GM12878 (cell line): ENCODE data around the gene PLPP3. TPM values are rescaled to one million over a fixed set of nuclear protein-coding genes. Genes with fewer than 3 reads are reported as not detected.

Source experiments
- ATAC-seq: fragments of 200-7000 bp; cut with Tn5 transposase; 3 replicates; pipeline ENCODE4 v1.9.1; 2020; ENCODE audit warnings: mild to moderate bottlenecking, moderate library complexity
- BruUV-seq: library from RNA; stranded (reverse); fragments of 400-500 nt; replicated peaks from 2 replicates; lab custom pipeline; 2021; lab: Mats Ljungman, UMichigan
- CTCF ChIA-PET: fragments of 300-600 bp; sonication (Branson Sonifier 250); formaldehyde crosslinking; extraction: SDS; loops from one replicate; lab custom pipeline; 2021; ENCODE audit warnings: inconsistent platforms; lab: Yijun Ruan, JAX
- POLR2A ChIA-PET: fragments of 350-600 bp; formaldehyde crosslinking; extraction: SDS; loops from one replicate; lab custom pipeline; 2021; ENCODE audit warnings: inconsistent platforms; lab: Charles Lee
- RAD21 ChIA-PET: fragments of 300-600 bp; sonication (Branson Sonifier 250); formaldehyde crosslinking; loops from one replicate; lab custom pipeline; 2023; ENCODE audit warnings: antibody characterized with exemption; ENCODE audit not compliant: unreplicated experiment; lab: Charles Lee
- SMC1A ChIA-PET: fragments of 300-600 bp; sonication (Branson Sonifier 250); formaldehyde crosslinking; loops from one replicate; lab custom pipeline; 2023; ENCODE audit not compliant: unreplicated experiment, uncharacterized antibody; lab: Charles Lee
- DNase-seq: peaks from one replicate; pipeline ENCODE4 v3.0.0-alpha.2; 2011; ENCODE audit warnings: low read depth, low spot score
- FAIRE-seq: peaks from 3 replicates; lab custom pipeline; 2011; peaks lifted over from hg19 to GRCh38; lab: Jason Lieb, UNC
- H2AFZ ChIP-seq: 2 replicates; pipeline ENCODE4 v1.6.0; 2011; ENCODE audit warnings: low read depth, low read length, control low read depth; ENCODE audit not compliant: control insufficient read depth
- H3K27ac ChIP-seq: 2 replicates; pipeline ENCODE4 v1.5.1; 2011; ENCODE audit warnings: control low read depth; ENCODE audit not compliant: control insufficient read depth, insufficient read depth
- H3K27me3 ChIP-seq, 2 experiments: replicated peaks in 1 of 2; 2 replicates each; pipeline versions ENCODE4 v1.6.0 to v1.6.1; 2011; ENCODE audit warnings: low read length in 1 of 2; ENCODE audit not compliant: control insufficient read depth in 2 of 2, insufficient read depth in 2 of 2
- H3K36me3 ChIP-seq, 2 experiments: 2 replicates each; pipeline ENCODE4 v1.5.1; 2011; ENCODE audit warnings: low read length in 1 of 2; ENCODE audit not compliant: control insufficient read depth in 2 of 2, insufficient read depth in 2 of 2
- H3K4me1 ChIP-seq: 2 replicates; pipeline ENCODE4 v1.6.1; 2011; ENCODE audit warnings: mild to moderate bottlenecking, low read length, moderate library complexity, mixed read lengths; ENCODE audit not compliant: control insufficient read depth, insufficient read depth
- H3K4me2 ChIP-seq: 2 replicates; pipeline ENCODE4 v1.6.0; 2011; ENCODE audit warnings: control low read depth; ENCODE audit not compliant: control insufficient read depth, insufficient read depth
- H3K4me3 ChIP-seq: fragments of 200-600 bp; sonication (generic); 2 replicates; pipeline ENCODE4 v1.5.1; 2016
- H3K79me2 ChIP-seq: 2 replicates; pipeline ENCODE4 v1.6.0; 2011; ENCODE audit warnings: low read length; ENCODE audit not compliant: control insufficient read depth, insufficient read depth
- H3K9ac ChIP-seq: 2 replicates; pipeline ENCODE4 v1.8.0; 2011; ENCODE audit warnings: low read length, control low read depth, mixed read lengths; ENCODE audit not compliant: control insufficient read depth, insufficient read depth
- H3K9me3 ChIP-seq: replicated peaks from 3 replicates; pipeline ENCODE4 v1.5.1; 2011; ENCODE audit warnings: mild to moderate bottlenecking, low read length; ENCODE audit not compliant: control insufficient read depth, insufficient read depth
- H4K20me1 ChIP-seq: 2 replicates; pipeline ENCODE4 v1.6.0; 2011; ENCODE audit not compliant: control insufficient read depth, insufficient read depth
- CHD1 ChIP-seq: IDR thresholded peaks from 2 replicates; pipeline ENCODE4 v1.6.1; 2012; ENCODE audit warnings: low read depth, low read length, improper control_type of control experiment
- CHD4 ChIP-seq: fragments of 200-600 bp; sonication (generic); IDR thresholded peaks from 2 replicates; pipeline ENCODE4 v1.6.1; 2016; ENCODE audit warnings: mild to moderate bottlenecking
- CREB1 ChIP-seq: IDR thresholded peaks from 2 replicates; pipeline ENCODE4 v1.6.1; 2012; ENCODE audit warnings: low read depth, mild to moderate bottlenecking, inconsistent platforms
- CTCF ChIP-seq, 3 experiments: IDR thresholded peaks in 2 of 3; conservative IDR thresholded peaks in 1 of 3; 2 replicates each; pipeline ENCODE4 v1.5.1; 2011; ENCODE audit warnings: low read depth in 3 of 3, low read length in 3 of 3, mild to moderate bottlenecking in 3 of 3, control low read depth in 2 of 3, moderate library complexity in 2 of 3, inconsistent platforms in 1 of 3, mixed read lengths in 1 of 3; ENCODE audit not compliant: control insufficient read depth in 2 of 3, insufficient read depth in 1 of 3; ENCODE audit errors: extremely low read depth in 1 of 3
- ETV6 ChIP-seq, 2 experiments: fragments of 450-650 bp in 1 of 2; IDR thresholded peaks in 1 of 2; conservative IDR thresholded peaks in 1 of 2; 2 replicates each; pipeline ENCODE4 v1.6.1; 2014; ENCODE audit warnings: antibody characterized with exemption in 1 of 2, borderline replicate concordance in 1 of 2, low read depth in 1 of 2, mild to moderate bottlenecking in 1 of 2, moderate library complexity in 1 of 2
- HCFC1 ChIP-seq: fragments of 150-350 bp; IDR thresholded peaks from 2 replicates; pipeline ENCODE4 v1.6.1; 2014; ENCODE audit warnings: low read length
- KAT2A ChIP-seq: conservative IDR thresholded peaks from 2 replicates; pipeline ENCODE4 v1.6.1; 2011; ENCODE audit warnings: low read depth, low read length; ENCODE audit not compliant: control insufficient read depth
- MXI1 ChIP-seq: fragments of 150-350 bp; IDR thresholded peaks from 2 replicates; pipeline ENCODE4 v1.6.1; 2011; ENCODE audit warnings: low read depth, mild to moderate bottlenecking, inconsistent platforms, low read length, improper control_type of control experiment
- PBX3 ChIP-seq: IDR thresholded peaks from 2 replicates; pipeline ENCODE4 v1.6.1; 2011; ENCODE audit warnings: mild to moderate bottlenecking, low read depth, low read length, moderate library complexity; ENCODE audit not compliant: insufficient replicate concordance
- POU2F2 ChIP-seq: IDR thresholded peaks from 3 replicates; pipeline ENCODE4 v1.6.1; 2011; ENCODE audit warnings: low read depth, mild to moderate bottlenecking, low read length, borderline replicate concordance
- SREBF2 ChIP-seq: IDR thresholded peaks from 2 replicates; pipeline ENCODE4 v1.6.1; 2012; ENCODE audit warnings: mild to moderate bottlenecking, low read length
- STAT3 ChIP-seq: IDR thresholded peaks from 2 replicates; pipeline ENCODE4 v1.6.1; 2011; ENCODE audit warnings: low read depth, low read length, improper control_type of control experiment
- ZNF207 ChIP-seq: fragments of 450-650 bp; IDR thresholded peaks from 2 replicates; pipeline ENCODE4 v1.6.1; 2014; ENCODE audit warnings: antibody characterized with exemption, mild to moderate bottlenecking, borderline replicate concordance
- WGBS: methylation state at CpG from one replicate; pipeline ENCODE4 v1.1.6; 2016; ENCODE audit warnings: low lambda C conversion rate; ENCODE audit not compliant: insufficient replicate concordance, insufficient coverage; ENCODE audit errors: missing lambda C conversion rate; 5-methylcytosine and 5-hydroxymethylcytosine counted together
- in situ Hi-C: fragments of 300-500 bp; cut with MboI; formaldehyde crosslinking; loops from 9 replicates; pipeline ENCODE4 v1.14.3; 2018; ENCODE audit warnings: mixed read lengths
- intact Hi-C: fragments of 100-400 bp; cut with micrococcal nuclease; formaldehyde crosslinking; loops from one replicate; pipeline ENCODE4 v1.14.2; 2022; ENCODE audit not compliant: unreplicated experiment
- polyA plus RNA-seq, 11 experiments: library from polyadenylated mRNA; depleted of rRNA in 4 of 11; unstranded in 6 of 11; stranded (reverse) in 5 of 11; fragments of >200 nt; fragmentation: Nextera tagmentation in 4 of 11; fragmentation: Illumina TruSeq in 1 of 11; extraction: Ambion mirVana in 4 of 11; extraction: Trizol in 1 of 11; gene quantifications; 1 replicate in 1 of 11; 2 replicates in 10 of 11; pipeline versions ENCODE4 v1.2.1 to v1.2.3, GENCODE V29; 2011 to 2016; ENCODE audit warnings: inconsistent platforms in 2 of 11, missing spikeins in 2 of 11, low read depth in 1 of 11
- total RNA-seq, 4 experiments: library from RNA; depleted of rRNA in 3 of 4; stranded (reverse); fragments of >200 nt in 3 of 4; fragmentation: Illumina TruSeq in 1 of 4; extraction: Trizol in 1 of 4; gene quantifications; 2 replicates each; pipeline versions ENCODE4 v1.2.1 to v1.2.3, GENCODE V29; 2013 to 2021
- TF ChIP-seq, protein P1 (sequence below): IDR thresholded peaks from 2 replicates; pipeline ENCODE4 v1.6.1; 2012; ENCODE audit warnings: low read length, inconsistent platforms
- TF ChIP-seq, protein P2 (sequence below): fragments of 450-650 bp; formaldehyde crosslinking; IDR thresholded peaks from 2 replicates; pipeline ENCODE4 v1.4.0; 2020; ENCODE audit warnings: mild to moderate bottlenecking, moderate library complexity

The PLPP3 gene
- total and polyA plus RNA-seq, 10 of the 15 experiments (the other 5 are each of a cell fraction or from before 2014, with no cell fraction given), result 6.4 to 26.8 (median 9.5) TPM

DNA sequence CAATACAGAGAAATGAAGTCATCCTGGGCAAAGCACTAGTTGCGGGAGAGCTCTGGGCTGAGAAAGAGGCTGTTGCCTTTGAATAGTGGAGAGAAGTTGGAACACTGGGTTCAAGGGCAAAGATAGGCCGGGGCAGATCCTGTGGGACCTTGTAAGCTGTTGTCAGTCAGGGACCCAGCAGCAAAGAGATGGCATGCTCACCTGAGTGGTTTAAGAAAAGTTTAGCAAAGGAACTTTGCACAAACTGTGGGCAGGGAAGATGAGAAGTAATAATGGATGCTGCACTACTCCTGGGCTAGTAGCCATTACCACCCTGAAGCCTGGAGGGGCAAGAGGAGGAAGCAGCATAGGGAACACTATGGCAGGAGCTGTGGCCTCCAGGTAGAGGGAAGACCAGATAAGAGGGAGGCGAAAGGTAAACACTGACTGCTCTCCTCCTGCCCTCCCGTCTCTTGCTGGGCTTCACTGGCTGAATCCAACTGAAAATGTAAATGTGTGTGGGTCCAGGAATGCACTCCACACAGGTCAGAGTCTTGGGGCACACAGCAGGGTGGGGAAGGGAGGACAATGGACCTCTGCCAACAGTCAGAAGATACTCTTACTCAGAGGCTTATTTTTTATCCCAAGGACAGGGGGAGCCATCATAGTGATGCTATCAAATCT is 129.2 kb downstream of the PLPP3 start:
- FAIRE-seq, result no peak
- intact Hi-C loops, result no loop called here
- TF ChIP-seq ZNF207 (no peak), ETV6 (conservative IDR thresholded peaks at IDR 0.05 in 1 of 2, IDR thresholded peaks at IDR 0.05 in 1 of 2; ENCODE audit: borderline replicate concordance in 1 of 2, low read depth in 1 of 2) (no peak), CREB1 (no peak), SREBF2 (no peak), PBX3 (no peak), MXI1 (no peak), KAT2A (no peak), HCFC1 (no peak), CHD4 (no peak), CHD1 (no peak), STAT3 (no peak), CTCF (IDR thresholded peaks at IDR 0.05 in 2 of 3, conservative IDR thresholded peaks at IDR 0.05 in 1 of 3; ENCODE audit: control insufficient read depth in 2 of 3, extremely low read depth in 1 of 3, insufficient read depth in 1 of 3, low read depth in 3 of 3, low read length in 3 of 3) (no peak), POU2F2 (no peak)
- TF ChIP-seq, protein P1, sequence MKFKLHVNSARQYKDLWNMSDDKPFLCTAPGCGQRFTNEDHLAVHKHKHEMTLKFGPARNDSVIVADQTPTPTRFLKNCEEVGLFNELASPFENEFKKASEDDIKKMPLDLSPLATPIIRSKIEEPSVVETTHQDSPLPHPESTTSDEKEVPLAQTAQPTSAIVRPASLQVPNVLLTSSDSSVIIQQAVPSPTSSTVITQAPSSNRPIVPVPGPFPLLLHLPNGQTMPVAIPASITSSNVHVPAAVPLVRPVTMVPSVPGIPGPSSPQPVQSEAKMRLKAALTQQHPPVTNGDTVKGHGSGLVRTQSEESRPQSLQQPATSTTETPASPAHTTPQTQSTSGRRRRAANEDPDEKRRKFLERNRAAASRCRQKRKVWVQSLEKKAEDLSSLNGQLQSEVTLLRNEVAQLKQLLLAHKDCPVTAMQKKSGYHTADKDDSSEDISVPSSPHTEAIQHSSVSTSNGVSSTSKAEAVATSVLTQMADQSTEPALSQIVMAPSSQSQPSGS, result no peak
- TF ChIP-seq, protein P2, sequence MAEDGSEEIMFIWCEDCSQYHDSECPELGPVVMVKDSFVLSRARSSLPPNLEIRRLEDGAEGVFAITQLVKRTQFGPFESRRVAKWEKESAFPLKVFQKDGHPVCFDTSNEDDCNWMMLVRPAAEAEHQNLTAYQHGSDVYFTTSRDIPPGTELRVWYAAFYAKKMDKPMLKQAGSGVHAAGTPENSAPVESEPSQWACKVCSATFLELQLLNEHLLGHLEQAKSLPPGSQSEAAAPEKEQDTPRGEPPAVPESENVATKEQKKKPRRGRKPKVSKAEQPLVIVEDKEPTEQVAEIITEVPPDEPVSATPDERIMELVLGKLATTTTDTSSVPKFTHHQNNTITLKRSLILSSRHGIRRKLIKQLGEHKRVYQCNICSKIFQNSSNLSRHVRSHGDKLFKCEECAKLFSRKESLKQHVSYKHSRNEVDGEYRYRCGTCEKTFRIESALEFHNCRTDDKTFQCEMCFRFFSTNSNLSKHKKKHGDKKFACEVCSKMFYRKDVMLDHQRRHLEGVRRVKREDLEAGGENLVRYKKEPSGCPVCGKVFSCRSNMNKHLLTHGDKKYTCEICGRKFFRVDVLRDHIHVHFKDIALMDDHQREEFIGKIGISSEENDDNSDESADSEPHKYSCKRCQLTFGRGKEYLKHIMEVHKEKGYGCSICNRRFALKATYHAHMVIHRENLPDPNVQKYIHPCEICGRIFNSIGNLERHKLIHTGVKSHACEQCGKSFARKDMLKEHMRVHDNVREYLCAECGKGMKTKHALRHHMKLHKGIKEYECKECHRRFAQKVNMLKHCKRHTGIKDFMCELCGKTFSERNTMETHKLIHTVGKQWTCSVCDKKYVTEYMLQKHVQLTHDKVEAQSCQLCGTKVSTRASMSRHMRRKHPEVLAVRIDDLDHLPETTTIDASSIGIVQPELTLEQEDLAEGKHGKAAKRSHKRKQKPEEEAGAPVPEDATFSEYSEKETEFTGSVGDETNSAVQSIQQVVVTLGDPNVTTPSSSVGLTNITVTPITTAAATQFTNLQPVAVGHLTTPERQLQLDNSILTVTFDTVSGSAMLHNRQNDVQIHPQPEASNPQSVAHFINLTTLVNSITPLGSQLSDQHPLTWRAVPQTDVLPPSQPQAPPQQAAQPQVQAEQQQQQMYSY, result no peak

More for the DNA sequence above, 129.2 kb downstream of the PLPP3 start:
- ChIA-PET SMC1A (interaction anchor here (0.6 to 2.4 kb wide), 7 partner anchors 7 to 163 kb away, joined by 3 to 10 read pairs (median 4); no protein-coding TSS in a partner anchor), CTCF (no interaction called here), POLR2A (interaction anchor here (0.5 to 1.3 kb wide), 2 partner anchors 16 to 110 kb away, joined by 3 to 4 read pairs; no protein-coding TSS in a partner anchor), RAD21 (no interaction called here)
- no peaks in the 10 kb centered on the region for H3K36me3 ChIP-seq
- no TSS peak for BruUV-seq
- H3K4me1 ChIP-seq, result no peaks in the 10 kb centered on the region
- in situ Hi-C loops, result no loop called here
- H3K9me3 ChIP-seq, result no peaks in the 10 kb centered on the region
- H3K4me3 ChIP-seq, result no peak overlapping the region
- ATAC-seq (no peak), DNase-seq (no peak)
- H3K4me2 ChIP-seq, result no peak overlapping the region
- H2AFZ ChIP-seq, result no peak overlapping the region
- WGBS, result 44% methylated on average over 4 of the region's 4 CpGs
- H3K27ac ChIP-seq, result no peak overlapping the region
- H3K79me2 ChIP-seq, result no peaks in the 10 kb centered on the region
- no peaks in the 10 kb centered on the region for H3K27me3 ChIP-seq
- H3K9ac ChIP-seq, result no peak overlapping the region
- no peaks in the 10 kb centered on the region for H4K20me1 ChIP-seq
